ENCODE results near the gene AEN. TPM values are rescaled to one million over a fixed set of nuclear protein-coding genes. Genes with fewer than 3 reads are reported as not detected.

AEN gene
- total and polyA plus RNA-seq, 2 donors (not counting 3 experiments of a cell fraction or from before 2014, with no cell fraction given) = 34.2 to 35.6 TPM

- peak overlapping the region; percentile 91 for H3K9ac ChIP-seq (replicated peaks; ENCODE audit: extremely low read depth, insufficient read depth, low read length)
- CTCF ChIA-PET = interaction anchor here (0.7 to 1.8 kb wide), 4 partner anchors 11 to 185 kb away, joined by 3 to 12 read pairs (median 8); partner anchors contain the start of gene ISG20
- H2AFZ ChIP-seq (ENCODE audit: low read depth, low read length) = no peak overlapping the region
Measured at GRCh38 chr15:88649286-88649733, 28.2 kb downstream of the AEN start.

More at GRCh38 chr15:88649286-88649733, 28.2 kb downstream of the AEN start:
- H3K27me3 ChIP-seq (ENCODE audit: control insufficient read depth in 2 of 2, insufficient read depth in 2 of 2, low read length in 2 of 2) = no peaks in the 10 kb centered on the region
- no TSS peak for BruUV-seq (replicated peaks)
- no peak for TF ChIP-seq POLR2A (IDR thresholded peaks at IDR 0.05; ENCODE audit: low read depth, low read length)
- no peak for TF ChIP-seq EZH2 (IDR thresholded peaks at IDR 0.05; ENCODE audit: borderline replicate concordance, low read depth, low read length, severe bottlenecking)
- TF ChIP-seq MAX (IDR thresholded peaks at IDR 0.05; ENCODE audit: insufficient read depth, insufficient read length) = peak; percentile 46
- TF ChIP-seq POLR2AphosphoS5 (IDR thresholded peaks at IDR 0.05; ENCODE audit: insufficient read depth, low read depth, low read length) = peak; percentile 77
- no peak for TF ChIP-seq CTCF (IDR thresholded peaks at IDR 0.05; ENCODE audit: extremely low read depth in 1 of 2, insufficient read depth in 1 of 2, low read depth in 1 of 2, low read length in 2 of 2)
- TF ChIP-seq FOS (IDR thresholded peaks at IDR 0.05; ENCODE audit: borderline replicate concordance, insufficient read depth, low read length) = peak; percentile 97
- peak; percentile 11 for TF ChIP-seq MYC (IDR thresholded peaks at IDR 0.05; ENCODE audit: low read depth, low read length)
- TF ChIP-seq GATA2 (IDR thresholded peaks at IDR 0.05; ENCODE audit: insufficient read depth, insufficient read length, low read depth, low read length) = no peak
- peak; percentile 96 for TF ChIP-seq JUN (IDR thresholded peaks at IDR 0.05; ENCODE audit: borderline replicate concordance, insufficient read depth, insufficient read length, low read depth)
- no peaks in the 10 kb centered on the region for H4K20me1 ChIP-seq (replicated peaks; ENCODE audit: control insufficient read depth, extremely low read depth, insufficient read depth, low read length)
- intact Hi-C loops (cut with micrococcal nuclease) = loop anchor here (1.0 to 5.0 kb wide), 6 partner anchors 11 to 439 kb away; partner anchors contain the start of genes ABHD2, AEN, HAPLN3 and MRPL46
- no peaks in the 10 kb centered on the region for H3K36me3 ChIP-seq (ENCODE audit: control insufficient read depth in 2 of 2, extremely low read depth in 1 of 2, insufficient read depth in 2 of 2, low read length in 2 of 2)
- H3K4me1 ChIP-seq (ENCODE audit: control insufficient read depth, extremely low read depth, insufficient read depth, low read length) = peaks cover 35% of the 10 kb centered on the region
- FAIRE-seq (peak; percentile 99), DNase-seq (ENCODE audit: low read depth, low spot score) (peak; percentile 95)
- peak overlapping the region; percentile 65 for H3K4me2 ChIP-seq (ENCODE audit: insufficient read depth, low read length)
- no peaks in the 10 kb centered on the region for H3K79me2 ChIP-seq (ENCODE audit: control insufficient read depth, insufficient read depth, low read length)
- H3K4me3 ChIP-seq (replicated peaks in 1 of 3; ENCODE audit: insufficient read depth in 1 of 3, low read depth in 1 of 3, low read length in 3 of 3) = no peak overlapping the region
- POLR2A ChIA-PET = interaction anchor here (0.6 to 1.8 kb wide), 2 partner anchors 11 to 394 kb away, joined by 4 to 7 read pairs; partner anchors contain the start of gene ISG20
- no peaks in the 10 kb centered on the region for H3K9me3 ChIP-seq (replicated peaks; ENCODE audit: control insufficient read depth, insufficient read depth, low read length)
- peak overlapping the region; percentile 99 for H3K27ac ChIP-seq (ENCODE audit: insufficient read depth, low read depth, low read length)
- no peaks in the 10 kb centered on the region for H3K9me1 ChIP-seq (replicated peaks; ENCODE audit: control insufficient read depth, extremely low read depth, insufficient read depth, low read length)
- dilution Hi-C loops (cut with MboI; ENCODE audit: extremely low pct_ligation_motif_present, low sequenced_read_pairs) = no loop called here
